ENCODE measurements around the gene KRTAP3-3. TPM values are rescaled to one million over a fixed set of nuclear protein-coding genes. Genes with fewer than 3 reads are reported as not detected.
A peak's percentile ranks its signal among the peaks of the same experiment; 100 is the strongest.

KRTAP3-3 gene
- total and polyA plus RNA-seq, 2 experiments from 2014 or later: not detected

DNA sequence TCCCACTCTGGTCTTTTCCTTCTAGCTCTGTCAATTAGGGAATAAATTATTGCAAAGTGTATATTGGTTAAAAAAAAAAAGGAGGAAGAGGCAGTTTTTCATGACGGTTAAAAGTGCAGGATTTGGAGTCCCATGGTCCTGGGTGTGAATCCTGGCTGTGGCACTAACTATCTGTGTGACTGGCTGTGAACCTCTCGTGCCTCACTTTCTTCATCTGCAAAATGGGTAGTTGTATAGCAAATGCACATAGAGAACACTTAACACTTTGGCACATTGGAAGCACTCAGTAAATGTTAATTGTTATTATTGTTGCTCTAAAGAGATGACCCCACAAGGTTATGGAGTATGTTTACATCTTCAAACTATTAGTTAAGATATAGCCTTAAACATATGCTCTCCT, 46.0 kb downstream of the KRTAP3-3 start:
- Mint-ChIP-seq H3K27me3 (ENCODE audit: insufficient read depth, low read depth, poor library complexity) (peaks cover 8% of the 10 kb centered on the region), H3K27ac (no peak overlapping the region)
- H3K27me3 ChIP-seq (ENCODE audit: insufficient read depth): no peaks in the 10 kb centered on the region

GRCh38 chr17:40945414-40945813, 48.5 kb downstream of the KRTAP3-3 start:
- H3K4me2 ChIP-seq: no peak overlapping the region
- Mint-ChIP-seq H3K9me3 (no peaks in the 10 kb centered on the region; the same call in 2 of the 3 replicates), H3K27ac (no peak overlapping the region), H3K4me3 (no peak overlapping the region), H3K4me1 (no peaks in the 10 kb centered on the region), H3K36me3 (ENCODE audit: low read depth) (0 out of 3 replicates have a peak, but pooled peaks cover 3% of the 10 kb centered on the region), H3K27me3 (ENCODE audit: insufficient read depth, low read depth, poor library complexity) (peaks cover 6% of the 10 kb centered on the region)
- H3K9me2 ChIP-seq (ENCODE audit: insufficient read depth): no peaks in the 10 kb centered on the region
- H4K20me1 ChIP-seq (replicated peaks; ENCODE audit: insufficient read depth): no peaks in the 10 kb centered on the region
- no peaks in the 10 kb centered on the region for H3K4me1 ChIP-seq (ENCODE audit: insufficient read depth)
- H3K36me3 ChIP-seq (ENCODE audit: insufficient read depth): no peaks in the 10 kb centered on the region
- TF ChIP-seq NANOG (IDR thresholded peaks at IDR 0.05; ENCODE audit: borderline replicate concordance) (no peak), EZH2phosphoT487 (IDR thresholded peaks at IDR 0.05; ENCODE audit: unreplicated experiment) (no peak), CREB1 (CRISPR knock-in tag; IDR thresholded peaks at IDR 0.05; ENCODE audit: low read depth) (no peak), ZNF114 (CRISPR knock-in tag; IDR thresholded peaks at IDR 0.05) (no peak)
- TF ChIP-seq, protein P1, sequence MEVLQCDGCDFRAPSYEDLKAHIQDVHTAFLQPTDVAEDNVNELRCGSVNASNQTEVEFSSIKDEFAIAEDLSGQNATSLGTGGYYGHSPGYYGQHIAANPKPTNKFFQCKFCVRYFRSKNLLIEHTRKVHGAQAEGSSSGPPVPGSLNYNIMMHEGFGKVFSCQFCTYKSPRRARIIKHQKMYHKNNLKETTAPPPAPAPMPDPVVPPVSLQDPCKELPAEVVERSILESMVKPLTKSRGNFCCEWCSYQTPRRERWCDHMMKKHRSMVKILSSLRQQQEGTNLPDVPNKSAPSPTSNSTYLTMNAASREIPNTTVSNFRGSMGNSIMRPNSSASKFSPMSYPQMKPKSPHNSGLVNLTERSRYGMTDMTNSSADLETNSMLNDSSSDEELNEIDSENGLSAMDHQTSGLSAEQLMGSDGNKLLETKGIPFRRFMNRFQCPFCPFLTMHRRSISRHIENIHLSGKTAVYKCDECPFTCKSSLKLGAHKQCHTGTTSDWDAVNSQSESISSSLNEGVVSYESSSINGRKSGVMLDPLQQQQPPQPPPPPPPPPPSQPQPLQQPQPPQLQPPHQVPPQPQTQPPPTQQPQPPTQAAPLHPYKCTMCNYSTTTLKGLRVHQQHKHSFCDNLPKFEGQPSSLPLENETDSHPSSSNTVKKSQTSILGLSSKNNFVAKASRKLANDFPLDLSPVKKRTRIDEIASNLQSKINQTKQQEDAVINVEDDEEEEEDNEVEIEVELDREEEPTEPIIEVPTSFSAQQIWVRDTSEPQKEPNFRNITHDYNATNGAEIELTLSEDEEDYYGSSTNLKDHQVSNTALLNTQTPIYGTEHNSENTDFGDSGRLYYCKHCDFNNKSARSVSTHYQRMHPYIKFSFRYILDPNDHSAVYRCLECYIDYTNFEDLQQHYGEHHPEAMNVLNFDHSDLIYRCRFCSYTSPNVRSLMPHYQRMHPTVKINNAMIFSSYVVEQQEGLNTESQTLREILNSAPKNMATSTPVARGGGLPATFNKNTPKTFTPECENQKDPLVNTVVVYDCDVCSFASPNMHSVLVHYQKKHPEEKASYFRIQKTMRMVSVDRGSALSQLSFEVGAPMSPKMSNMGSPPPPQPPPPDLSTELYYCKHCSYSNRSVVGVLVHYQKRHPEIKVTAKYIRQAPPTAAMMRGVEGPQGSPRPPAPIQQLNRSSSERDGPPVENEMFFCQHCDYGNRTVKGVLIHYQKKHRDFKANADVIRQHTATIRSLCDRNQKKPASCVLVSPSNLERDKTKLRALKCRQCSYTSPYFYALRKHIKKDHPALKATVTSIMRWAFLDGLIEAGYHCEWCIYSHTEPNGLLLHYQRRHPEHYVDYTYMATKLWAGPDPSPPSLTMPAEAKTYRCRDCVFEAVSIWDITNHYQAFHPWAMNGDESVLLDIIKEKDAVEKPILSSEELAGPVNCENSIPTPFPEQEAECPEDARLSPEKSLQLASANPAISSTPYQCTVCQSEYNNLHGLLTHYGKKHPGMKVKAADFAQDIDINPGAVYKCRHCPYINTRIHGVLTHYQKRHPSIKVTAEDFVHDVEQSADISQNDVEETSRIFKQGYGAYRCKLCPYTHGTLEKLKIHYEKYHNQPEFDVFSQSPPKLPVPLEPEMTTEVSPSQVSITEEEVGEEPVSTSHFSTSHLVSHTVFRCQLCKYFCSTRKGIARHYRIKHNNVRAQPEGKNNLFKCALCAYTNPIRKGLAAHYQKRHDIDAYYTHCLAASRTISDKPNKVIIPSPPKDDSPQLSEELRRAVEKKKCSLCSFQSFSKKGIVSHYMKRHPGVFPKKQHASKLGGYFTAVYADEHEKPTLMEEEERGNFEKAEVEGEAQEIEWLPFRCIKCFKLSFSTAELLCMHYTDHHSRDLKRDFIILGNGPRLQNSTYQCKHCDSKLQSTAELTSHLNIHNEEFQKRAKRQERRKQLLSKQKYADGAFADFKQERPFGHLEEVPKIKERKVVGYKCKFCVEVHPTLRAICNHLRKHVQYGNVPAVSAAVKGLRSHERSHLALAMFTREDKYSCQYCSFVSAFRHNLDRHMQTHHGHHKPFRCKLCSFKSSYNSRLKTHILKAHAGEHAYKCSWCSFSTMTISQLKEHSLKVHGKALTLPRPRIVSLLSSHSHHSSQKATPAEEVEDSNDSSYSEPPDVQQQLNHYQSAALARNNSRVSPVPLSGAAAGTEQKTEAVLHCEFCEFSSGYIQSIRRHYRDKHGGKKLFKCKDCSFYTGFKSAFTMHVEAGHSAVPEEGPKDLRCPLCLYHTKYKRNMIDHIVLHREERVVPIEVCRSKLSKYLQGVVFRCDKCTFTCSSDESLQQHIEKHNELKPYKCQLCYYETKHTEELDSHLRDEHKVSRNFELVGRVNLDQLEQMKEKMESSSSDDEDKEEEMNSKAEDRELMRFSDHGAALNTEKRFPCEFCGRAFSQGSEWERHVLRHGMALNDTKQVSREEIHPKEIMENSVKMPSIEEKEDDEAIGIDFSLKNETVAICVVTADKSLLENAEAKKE (CRISPR knock-in tag; IDR thresholded peaks at IDR 0.05): no peak
- H3K27ac ChIP-seq (ENCODE audit: low read depth): no peak overlapping the region
- DNase-seq (ENCODE audit: low spot score) (no peak), ATAC-seq (no peak)
- H3K27me3 ChIP-seq (ENCODE audit: insufficient read depth): no peaks in the 10 kb centered on the region
- H3K79me2 ChIP-seq (replicated peaks; ENCODE audit: insufficient read depth): no peaks in the 10 kb centered on the region
- 0 out of 2 replicates have a peak overlapping the region, but pooled peaks have one; percentile 66 for H2AFZ ChIP-seq
- H3F3A ChIP-seq (replicated peaks; ENCODE audit: low read depth): no peaks in the 10 kb centered on the region
- no peak overlapping the region for H3K4me3 ChIP-seq

More for the DNA sequence above, 46.0 kb downstream of the KRTAP3-3 start:
- H2AFZ ChIP-seq: no peak overlapping the region
- H3K9me2 ChIP-seq (ENCODE audit: insufficient read depth): peaks cover 7% of the 10 kb centered on the region
- ATAC-seq (no peak), DNase-seq (ENCODE audit: low spot score) (no peak)
- TF ChIP-seq NANOG (IDR thresholded peaks at IDR 0.05; ENCODE audit: borderline replicate concordance) (no peak), EZH2 (IDR thresholded peaks at IDR 0.05; ENCODE audit: low read depth, unreplicated experiment) (no peak), JUNB (IDR thresholded peaks at IDR 0.05; ENCODE audit: unreplicated experiment) (no peak), ZNF114 (CRISPR knock-in tag; IDR thresholded peaks at IDR 0.05) (no peak), REST (IDR thresholded peaks at IDR 0.05; ENCODE audit: unreplicated experiment) (no peak), EZH2phosphoT487 (IDR thresholded peaks at IDR 0.05; ENCODE audit: unreplicated experiment) (no peak), POLR2AphosphoS5 (IDR thresholded peaks at IDR 0.05; ENCODE audit: low read depth) (no peak)
- no peaks in the 10 kb centered on the region for H3K36me3 ChIP-seq (ENCODE audit: insufficient read depth)
- H3K4me3 ChIP-seq: no peak overlapping the region
- Mint-ChIP-seq H3K9me3 (no peaks in the 10 kb centered on the region; the same call in 2 of the 3 replicates), H3K4me3 (no peak overlapping the region), H3K36me3 (ENCODE audit: low read depth) (no peaks in the 10 kb centered on the region), H3K4me1 (no peaks in the 10 kb centered on the region)
- H3F3A ChIP-seq (replicated peaks; ENCODE audit: low read depth): no peaks in the 10 kb centered on the region
- no peaks in the 10 kb centered on the region for H4K20me1 ChIP-seq (replicated peaks; ENCODE audit: insufficient read depth)
- H3K4me1 ChIP-seq (ENCODE audit: insufficient read depth): no peaks in the 10 kb centered on the region
- H3K79me2 ChIP-seq (replicated peaks; ENCODE audit: insufficient read depth): no peaks in the 10 kb centered on the region
- H3K27ac ChIP-seq (ENCODE audit: low read depth): no peak overlapping the region
- H3K4me2 ChIP-seq: no peak overlapping the region
